ENCODE results near the gene RIPK4.

DNA sequence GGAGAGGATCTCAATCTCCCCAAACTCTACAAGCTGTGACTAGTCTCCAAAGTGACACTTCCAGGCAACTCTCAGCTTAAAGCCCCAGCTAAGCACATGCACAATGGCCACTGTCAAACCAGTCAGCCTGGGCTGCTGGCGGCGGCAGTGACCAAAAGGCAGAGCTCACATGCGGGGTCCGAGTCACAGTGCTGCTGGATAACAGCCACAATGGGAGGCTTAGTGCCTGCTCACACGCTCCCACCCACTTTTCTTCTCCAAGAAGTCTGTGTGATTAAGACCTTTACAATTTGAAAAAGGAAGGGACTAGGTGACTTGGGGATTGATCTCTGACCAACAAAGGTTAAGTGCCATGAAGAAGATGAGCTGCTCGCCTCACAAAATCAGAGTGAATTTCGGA is 16.8 kb downstream of the RIPK4 start:
- TF ChIP-seq, protein P1, sequence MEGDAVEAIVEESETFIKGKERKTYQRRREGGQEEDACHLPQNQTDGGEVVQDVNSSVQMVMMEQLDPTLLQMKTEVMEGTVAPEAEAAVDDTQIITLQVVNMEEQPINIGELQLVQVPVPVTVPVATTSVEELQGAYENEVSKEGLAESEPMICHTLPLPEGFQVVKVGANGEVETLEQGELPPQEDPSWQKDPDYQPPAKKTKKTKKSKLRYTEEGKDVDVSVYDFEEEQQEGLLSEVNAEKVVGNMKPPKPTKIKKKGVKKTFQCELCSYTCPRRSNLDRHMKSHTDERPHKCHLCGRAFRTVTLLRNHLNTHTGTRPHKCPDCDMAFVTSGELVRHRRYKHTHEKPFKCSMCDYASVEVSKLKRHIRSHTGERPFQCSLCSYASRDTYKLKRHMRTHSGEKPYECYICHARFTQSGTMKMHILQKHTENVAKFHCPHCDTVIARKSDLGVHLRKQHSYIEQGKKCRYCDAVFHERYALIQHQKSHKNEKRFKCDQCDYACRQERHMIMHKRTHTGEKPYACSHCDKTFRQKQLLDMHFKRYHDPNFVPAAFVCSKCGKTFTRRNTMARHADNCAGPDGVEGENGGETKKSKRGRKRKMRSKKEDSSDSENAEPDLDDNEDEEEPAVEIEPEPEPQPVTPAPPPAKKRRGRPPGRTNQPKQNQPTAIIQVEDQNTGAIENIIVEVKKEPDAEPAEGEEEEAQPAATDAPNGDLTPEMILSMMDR (conservative IDR thresholded peaks at IDR 0.05), result no peak
- no peak for TF ChIP-seq ZFX (IDR thresholded peaks at IDR 0.05)
